WTC11 (cell line): Measurements from ENCODE around the gene ZNF639. TPM values are rescaled to one million over a fixed set of nuclear protein-coding genes. Genes with fewer than 3 reads are reported as not detected.

Source experiments
- ATAC-seq: fragments of 200-7000 bp; cut with Tn5 transposase; 2 replicates; pipeline ENCODE4 v1.10.0; 2021; ENCODE audit warnings: mild to moderate bottlenecking, moderate library complexity
- CTCF ChIA-PET: fragments of 300-600 bp; sonication (Branson Sonifier 250); formaldehyde crosslinking; loops from one replicate; lab custom pipeline; 2021; ENCODE audit warnings: antibody characterized with exemption; lab: Charles Lee
- POLR2A ChIA-PET: fragments of 350-600 bp; sonication (Branson Sonifier 250); formaldehyde crosslinking; loops from one replicate; lab custom pipeline; 2021; ENCODE audit warnings: antibody characterized with exemption; lab: Charles Lee
- DNase-seq: peaks from one replicate; pipeline ENCODE4 v3.0.0; 2021; ENCODE audit warnings: low spot score
- H3K27ac Mint-ChIP-seq: 2 replicates; pipeline ENCODE4 v1.8.0; 2021; ENCODE audit warnings: mixed read lengths
- H3K27me3 Mint-ChIP-seq: 2 replicates; pipeline ENCODE4 v1.8.0; 2021; ENCODE audit warnings: low read depth, mild to moderate bottlenecking, moderate library complexity, mixed read lengths
- H3K36me3 Mint-ChIP-seq: 2 replicates; pipeline ENCODE4 v1.8.0; 2021; ENCODE audit warnings: mixed read lengths
- H3K4me1 Mint-ChIP-seq: 2 replicates; pipeline ENCODE4 v1.8.0; 2022; ENCODE audit warnings: mixed read lengths
- H3K4me3 Mint-ChIP-seq: 2 replicates; pipeline ENCODE4 v1.8.0; 2021; ENCODE audit warnings: mild to moderate bottlenecking, moderate library complexity, mixed read lengths
- H3K9me3 Mint-ChIP-seq: 2 replicates; pipeline ENCODE4 v1.8.0; 2021; ENCODE audit warnings: mixed read lengths
- ATF1 ChIP-seq: sonication (generic); formaldehyde crosslinking; IDR thresholded peaks from 2 replicates; pipeline ENCODE4 v1.8.1; 2023; ENCODE audit warnings: mild to moderate bottlenecking, moderate library complexity, missing genetic modification reagents
- ATF6 ChIP-seq: sonication (generic); formaldehyde crosslinking; IDR thresholded peaks from 2 replicates; pipeline ENCODE4 v1.8.1; 2023; ENCODE audit warnings: mild to moderate bottlenecking, missing genetic modification reagents
- CREB1 ChIP-seq: sonication (generic); formaldehyde crosslinking; IDR thresholded peaks from 2 replicates; pipeline ENCODE4 v1.8.0; 2023; ENCODE audit warnings: mild to moderate bottlenecking, missing genetic modification reagents
- ELF4 ChIP-seq: sonication (generic); formaldehyde crosslinking; IDR thresholded peaks from 2 replicates; pipeline ENCODE4 v1.8.1; 2022; ENCODE audit warnings: low read depth, mild to moderate bottlenecking, moderate library complexity, missing genetic modification reagents
- ERG ChIP-seq: fragments of 250-450 bp; sonication (Bioruptor Pico); IDR thresholded peaks from 2 replicates; pipeline ENCODE4 v1.8.0; 2021; ENCODE audit warnings: mild to moderate bottlenecking
- MXD4 ChIP-seq: fragments of 250-450 bp; sonication (Bioruptor Pico); IDR thresholded peaks from 2 replicates; pipeline ENCODE4 v1.8.0; 2021; ENCODE audit warnings: mild to moderate bottlenecking, moderate library complexity, borderline replicate concordance
- OVOL2 ChIP-seq: fragments of 250-450 bp; sonication (Bioruptor Pico); IDR thresholded peaks from 2 replicates; pipeline ENCODE4 v1.9.0; 2021; ENCODE audit warnings: mild to moderate bottlenecking, borderline replicate concordance
- SP1 ChIP-seq: sonication (generic); formaldehyde crosslinking; conservative IDR thresholded peaks from 2 replicates; pipeline ENCODE4 v1.8.1; 2022; ENCODE audit warnings: missing genetic modification reagents
- TEAD1 ChIP-seq: sonication (generic); formaldehyde crosslinking; IDR thresholded peaks from 2 replicates; pipeline ENCODE4 v1.8.0; 2022; ENCODE audit warnings: mild to moderate bottlenecking, missing genetic modification reagents
- TEAD4 ChIP-seq: sonication (generic); formaldehyde crosslinking; IDR thresholded peaks from 2 replicates; pipeline ENCODE4 v1.8.0; 2022; ENCODE audit warnings: mild to moderate bottlenecking, missing genetic modification reagents
- total RNA-seq: library from RNA; stranded (reverse); gene quantifications from 3 replicates; pipeline ENCODE4 v1.2.3, GENCODE V29; 2021
- TF ChIP-seq, protein P1 (sequence below): fragments of 250-450 bp; sonication (Bioruptor Pico); conservative IDR thresholded peaks from 2 replicates; pipeline ENCODE4 v1.9.0; 2021; ENCODE audit warnings: mild to moderate bottlenecking
- TF ChIP-seq, protein P2 (sequence below): sonication (generic); formaldehyde crosslinking; IDR thresholded peaks from 2 replicates; pipeline ENCODE4 v1.8.1; 2022; ENCODE audit warnings: missing genetic modification reagents, borderline replicate concordance
- TF ChIP-seq, protein P3 (sequence below): sonication (generic); formaldehyde crosslinking; conservative IDR thresholded peaks from 2 replicates; pipeline ENCODE4 v1.8.1; 2023; ENCODE audit warnings: mild to moderate bottlenecking, low read depth, missing genetic modification reagents, moderate library complexity
- TF ChIP-seq, protein P4 (sequence below): sonication (generic); formaldehyde crosslinking; IDR thresholded peaks from 2 replicates; pipeline ENCODE4 v1.8.1; 2022; ENCODE audit warnings: mild to moderate bottlenecking, moderate library complexity, missing genetic modification reagents
- TF ChIP-seq, protein P5 (sequence below): sonication (generic); formaldehyde crosslinking; IDR thresholded peaks from 2 replicates; pipeline ENCODE4 v1.8.0; 2023; ENCODE audit warnings: missing genetic modification reagents, mild to moderate bottlenecking, borderline replicate concordance

ZNF639 gene
- total RNA-seq, 1 experiment from 2014 or later = 34.8 TPM

- Mint-ChIP-seq H3K36me3 (no peaks in the 10 kb centered on the region), H3K9me3 (no peaks in the 10 kb centered on the region)
- POLR2A ChIA-PET = interaction anchor here (0.6 kb wide), 1 partner anchor 841 kb away, joined by 3 read pairs; no protein-coding TSS in a partner anchor
- no peak for TF ChIP-seq SP1 (CRISPR knock-in tag)
- TF ChIP-seq TEAD1 (CRISPR knock-in tag) = no peak
- no peak for TF ChIP-seq ATF6 (CRISPR knock-in tag)
- TF ChIP-seq, protein P1, sequence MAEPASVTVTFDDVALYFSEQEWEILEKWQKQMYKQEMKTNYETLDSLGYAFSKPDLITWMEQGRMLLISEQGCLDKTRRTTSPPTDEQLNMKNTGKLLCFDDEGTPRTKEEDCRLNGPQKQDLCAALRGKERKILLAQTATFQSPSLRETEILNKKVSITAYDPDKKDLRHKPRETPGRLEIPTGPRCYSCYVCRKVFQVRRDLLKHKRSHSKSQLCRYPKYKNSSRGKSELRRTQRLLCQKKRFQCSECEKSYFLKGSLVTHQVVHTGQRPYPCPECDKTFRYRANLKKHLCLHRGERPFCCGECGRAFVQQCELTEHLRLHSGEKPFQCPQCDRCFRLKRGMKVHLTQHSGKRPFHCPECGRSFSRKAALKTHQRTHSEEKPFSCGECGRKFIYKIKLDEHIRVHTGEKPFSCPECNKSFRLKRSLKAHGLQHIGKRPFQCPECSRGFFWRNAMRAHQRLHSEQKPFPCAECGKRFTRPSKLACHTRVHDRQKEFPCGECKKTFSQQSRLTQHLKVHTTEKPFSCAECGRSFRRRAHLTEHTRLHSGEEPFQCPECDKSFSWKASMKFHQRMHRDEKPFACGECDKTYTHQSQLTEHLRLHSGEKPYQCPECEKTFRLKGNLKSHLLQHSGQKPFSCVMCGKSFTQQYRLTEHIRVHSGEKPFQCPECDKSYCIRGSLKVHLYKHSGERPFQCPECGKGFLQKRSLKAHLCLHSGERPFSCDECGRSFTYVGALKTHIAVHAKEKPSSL (CRISPR knock-in tag) = no peak
- TF ChIP-seq, protein P2, sequence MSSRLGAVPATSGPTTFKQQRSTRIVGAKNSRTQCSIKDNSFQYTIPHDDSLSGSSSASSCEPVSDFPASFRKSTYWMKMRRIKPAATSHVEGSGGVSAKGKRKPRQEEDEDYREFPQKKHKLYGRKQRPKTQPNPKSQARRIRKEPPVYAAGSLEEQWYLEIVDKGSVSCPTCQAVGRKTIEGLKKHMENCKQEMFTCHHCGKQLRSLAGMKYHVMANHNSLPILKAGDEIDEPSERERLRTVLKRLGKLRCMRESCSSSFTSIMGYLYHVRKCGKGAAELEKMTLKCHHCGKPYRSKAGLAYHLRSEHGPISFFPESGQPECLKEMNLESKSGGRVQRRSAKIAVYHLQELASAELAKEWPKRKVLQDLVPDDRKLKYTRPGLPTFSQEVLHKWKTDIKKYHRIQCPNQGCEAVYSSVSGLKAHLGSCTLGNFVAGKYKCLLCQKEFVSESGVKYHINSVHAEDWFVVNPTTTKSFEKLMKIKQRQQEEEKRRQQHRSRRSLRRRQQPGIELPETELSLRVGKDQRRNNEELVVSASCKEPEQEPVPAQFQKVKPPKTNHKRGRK (CRISPR knock-in tag) = no peak
- TF ChIP-seq CREB1 (CRISPR knock-in tag) = no peak
- TF ChIP-seq MXD4 (CRISPR knock-in tag) = no peak
- no peak for TF ChIP-seq OVOL2 (CRISPR knock-in tag)
- TF ChIP-seq, protein P3, sequence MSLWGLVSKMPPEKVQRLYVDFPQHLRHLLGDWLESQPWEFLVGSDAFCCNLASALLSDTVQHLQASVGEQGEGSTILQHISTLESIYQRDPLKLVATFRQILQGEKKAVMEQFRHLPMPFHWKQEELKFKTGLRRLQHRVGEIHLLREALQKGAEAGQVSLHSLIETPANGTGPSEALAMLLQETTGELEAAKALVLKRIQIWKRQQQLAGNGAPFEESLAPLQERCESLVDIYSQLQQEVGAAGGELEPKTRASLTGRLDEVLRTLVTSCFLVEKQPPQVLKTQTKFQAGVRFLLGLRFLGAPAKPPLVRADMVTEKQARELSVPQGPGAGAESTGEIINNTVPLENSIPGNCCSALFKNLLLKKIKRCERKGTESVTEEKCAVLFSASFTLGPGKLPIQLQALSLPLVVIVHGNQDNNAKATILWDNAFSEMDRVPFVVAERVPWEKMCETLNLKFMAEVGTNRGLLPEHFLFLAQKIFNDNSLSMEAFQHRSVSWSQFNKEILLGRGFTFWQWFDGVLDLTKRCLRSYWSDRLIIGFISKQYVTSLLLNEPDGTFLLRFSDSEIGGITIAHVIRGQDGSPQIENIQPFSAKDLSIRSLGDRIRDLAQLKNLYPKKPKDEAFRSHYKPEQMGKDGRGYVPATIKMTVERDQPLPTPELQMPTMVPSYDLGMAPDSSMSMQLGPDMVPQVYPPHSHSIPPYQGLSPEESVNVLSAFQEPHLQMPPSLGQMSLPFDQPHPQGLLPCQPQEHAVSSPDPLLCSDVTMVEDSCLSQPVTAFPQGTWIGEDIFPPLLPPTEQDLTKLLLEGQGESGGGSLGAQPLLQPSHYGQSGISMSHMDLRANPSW (CRISPR knock-in tag) = no peak
- TF ChIP-seq TEAD4 (CRISPR knock-in tag) = no peak
- TF ChIP-seq, protein P4, sequence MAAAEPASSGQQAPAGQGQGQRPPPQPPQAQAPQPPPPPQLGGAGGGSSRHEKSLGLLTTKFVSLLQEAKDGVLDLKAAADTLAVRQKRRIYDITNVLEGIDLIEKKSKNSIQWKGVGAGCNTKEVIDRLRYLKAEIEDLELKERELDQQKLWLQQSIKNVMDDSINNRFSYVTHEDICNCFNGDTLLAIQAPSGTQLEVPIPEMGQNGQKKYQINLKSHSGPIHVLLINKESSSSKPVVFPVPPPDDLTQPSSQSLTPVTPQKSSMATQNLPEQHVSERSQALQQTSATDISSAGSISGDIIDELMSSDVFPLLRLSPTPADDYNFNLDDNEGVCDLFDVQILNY (CRISPR knock-in tag) = no peak
- TF ChIP-seq ELF4 (CRISPR knock-in tag) = no peak
- TF ChIP-seq, all 79 proteins: peak for 0
- H3K4me3 Mint-ChIP-seq = no peak overlapping the region
- CTCF ChIA-PET = no interaction called here
- peak; percentile 48 for ATAC-seq
- DNase-seq = no peak
- no peak overlapping the region for H3K27ac Mint-ChIP-seq
- peaks cover 7% of the 10 kb centered on the region for H3K4me1 Mint-ChIP-seq
- no peaks in the 10 kb centered on the region for H3K27me3 Mint-ChIP-seq
Observed at GRCh38 chr3:179276001-179276400, 46.8 kb upstream of the ZNF639 start.

DNA sequence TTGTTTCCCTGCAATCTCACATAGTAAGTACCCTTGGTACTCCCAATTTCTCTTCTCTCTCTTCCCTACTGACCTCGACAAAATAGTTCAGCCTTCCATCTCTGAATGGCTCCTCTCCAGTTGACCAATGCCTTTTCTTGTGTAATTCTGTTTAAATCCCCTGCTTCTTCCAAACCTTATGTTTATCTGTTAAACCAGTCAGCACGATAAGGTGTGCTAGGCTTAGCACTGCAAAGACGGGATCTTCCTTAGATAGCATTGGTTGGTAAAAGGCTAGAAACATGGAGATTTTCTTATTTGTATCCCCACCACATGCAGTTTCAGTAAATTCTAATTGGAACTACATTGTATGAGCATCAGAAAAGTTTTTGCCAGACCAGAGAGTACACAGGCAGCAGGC is 46.1 kb upstream of the ZNF639 start:
- DNase-seq (no peak), ATAC-seq (no peak)
- POLR2A ChIA-PET = no interaction called here
- Mint-ChIP-seq H3K27ac (no peak overlapping the region), H3K36me3 (no peaks in the 10 kb centered on the region), H3K4me1 (peaks cover 7% of the 10 kb centered on the region), H3K4me3 (no peak overlapping the region), H3K27me3 (no peaks in the 10 kb centered on the region), H3K9me3 (no peaks in the 10 kb centered on the region)
- CTCF ChIA-PET = no interaction called here
- TF ChIP-seq ATF6 (CRISPR knock-in tag) (no peak), ATF1 (CRISPR knock-in tag) (no peak), ERG (CRISPR knock-in tag) (no peak)
- TF ChIP-seq, protein P5, sequence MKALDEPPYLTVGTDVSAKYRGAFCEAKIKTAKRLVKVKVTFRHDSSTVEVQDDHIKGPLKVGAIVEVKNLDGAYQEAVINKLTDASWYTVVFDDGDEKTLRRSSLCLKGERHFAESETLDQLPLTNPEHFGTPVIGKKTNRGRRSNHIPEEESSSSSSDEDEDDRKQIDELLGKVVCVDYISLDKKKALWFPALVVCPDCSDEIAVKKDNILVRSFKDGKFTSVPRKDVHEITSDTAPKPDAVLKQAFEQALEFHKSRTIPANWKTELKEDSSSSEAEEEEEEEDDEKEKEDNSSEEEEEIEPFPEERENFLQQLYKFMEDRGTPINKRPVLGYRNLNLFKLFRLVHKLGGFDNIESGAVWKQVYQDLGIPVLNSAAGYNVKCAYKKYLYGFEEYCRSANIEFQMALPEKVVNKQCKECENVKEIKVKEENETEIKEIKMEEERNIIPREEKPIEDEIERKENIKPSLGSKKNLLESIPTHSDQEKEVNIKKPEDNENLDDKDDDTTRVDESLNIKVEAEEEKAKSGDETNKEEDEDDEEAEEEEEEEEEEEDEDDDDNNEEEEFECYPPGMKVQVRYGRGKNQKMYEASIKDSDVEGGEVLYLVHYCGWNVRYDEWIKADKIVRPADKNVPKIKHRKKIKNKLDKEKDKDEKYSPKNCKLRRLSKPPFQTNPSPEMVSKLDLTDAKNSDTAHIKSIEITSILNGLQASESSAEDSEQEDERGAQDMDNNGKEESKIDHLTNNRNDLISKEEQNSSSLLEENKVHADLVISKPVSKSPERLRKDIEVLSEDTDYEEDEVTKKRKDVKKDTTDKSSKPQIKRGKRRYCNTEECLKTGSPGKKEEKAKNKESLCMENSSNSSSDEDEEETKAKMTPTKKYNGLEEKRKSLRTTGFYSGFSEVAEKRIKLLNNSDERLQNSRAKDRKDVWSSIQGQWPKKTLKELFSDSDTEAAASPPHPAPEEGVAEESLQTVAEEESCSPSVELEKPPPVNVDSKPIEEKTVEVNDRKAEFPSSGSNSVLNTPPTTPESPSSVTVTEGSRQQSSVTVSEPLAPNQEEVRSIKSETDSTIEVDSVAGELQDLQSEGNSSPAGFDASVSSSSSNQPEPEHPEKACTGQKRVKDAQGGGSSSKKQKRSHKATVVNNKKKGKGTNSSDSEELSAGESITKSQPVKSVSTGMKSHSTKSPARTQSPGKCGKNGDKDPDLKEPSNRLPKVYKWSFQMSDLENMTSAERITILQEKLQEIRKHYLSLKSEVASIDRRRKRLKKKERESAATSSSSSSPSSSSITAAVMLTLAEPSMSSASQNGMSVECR (CRISPR knock-in tag) = no peak
